Osteoblast (primary cell): ENCODE measurements around the gene TP53AIP1. TPM values are rescaled to one million over a fixed set of nuclear protein-coding genes. Genes with fewer than 3 reads are reported as not detected.

ENCODE experiments used
- DNase-seq: peaks from one replicate; pipeline ENCODE4 v3.0.0; 2011; ENCODE audit warnings: low spot score, mixed read lengths; ENCODE audit not compliant: insufficient read length; ENCODE audit errors: missing footprints
- H2AFZ ChIP-seq: 2 replicates; pipeline ENCODE4 v1.6.0; 2011; ENCODE audit warnings: mild to moderate bottlenecking, low read length
- H3K27ac ChIP-seq: 2 replicates; pipeline ENCODE4 v1.5.1; 2011; ENCODE audit warnings: mild to moderate bottlenecking, low read depth, low read length, moderate library complexity
- H3K27me3 ChIP-seq: 2 replicates; pipeline ENCODE4 v1.6.0; 2012; ENCODE audit warnings: mild to moderate bottlenecking, control low read depth, inconsistent platforms, low read length, moderate library complexity; ENCODE audit not compliant: insufficient read depth
- H3K36me3 ChIP-seq: 2 replicates; pipeline ENCODE4 v1.5.1; 2011; ENCODE audit warnings: mild to moderate bottlenecking, low read length, control low read depth, moderate library complexity; ENCODE audit not compliant: insufficient read depth
- H3K4me1 ChIP-seq: 2 replicates; pipeline ENCODE4 v1.5.1; 2011; ENCODE audit warnings: mild to moderate bottlenecking, low read length, control low read depth, moderate library complexity; ENCODE audit not compliant: insufficient read depth
- H3K4me2 ChIP-seq: 2 replicates; pipeline ENCODE4 v1.6.0; 2011; ENCODE audit warnings: mild to moderate bottlenecking, low read length; ENCODE audit not compliant: insufficient read depth
- H3K4me3 ChIP-seq: fragments of 200-600 bp; sonication (generic); 3 replicates; pipeline ENCODE4 v1.5.1; 2012; ENCODE audit warnings: mild to moderate bottlenecking, low read length, inconsistent platforms; ENCODE audit not compliant: insufficient read depth
- H3K79me2 ChIP-seq: 2 replicates; pipeline ENCODE4 v1.6.0; 2012; ENCODE audit warnings: mild to moderate bottlenecking, low read length, control low read depth, inconsistent platforms; ENCODE audit not compliant: insufficient read depth
- H3K9me3 ChIP-seq: 2 replicates; pipeline ENCODE4 v1.5.1; 2011; ENCODE audit warnings: low read depth, low read length, control low read depth
- H4K20me1 ChIP-seq: 2 replicates; pipeline ENCODE4 v1.6.0; 2012; ENCODE audit warnings: mild to moderate bottlenecking, low read length, control low read depth; ENCODE audit not compliant: insufficient read depth
- total RNA-seq: library from RNA; depleted of rRNA; stranded (reverse); fragments of >200 nt; gene quantifications from 2 replicates; pipeline ENCODE4 v1.2.3, GENCODE V29; 2012
- TF ChIP-seq, protein P1 (sequence below): IDR thresholded peaks from 2 replicates; pipeline ENCODE4 v1.5.1; 2011; ENCODE audit warnings: mild to moderate bottlenecking, low read depth, low read length, moderate library complexity; ENCODE audit errors: extremely low read depth

Gene TP53AIP1
- total RNA-seq, 1 donor: under 0.01 TPM

- TF ChIP-seq, protein P1, sequence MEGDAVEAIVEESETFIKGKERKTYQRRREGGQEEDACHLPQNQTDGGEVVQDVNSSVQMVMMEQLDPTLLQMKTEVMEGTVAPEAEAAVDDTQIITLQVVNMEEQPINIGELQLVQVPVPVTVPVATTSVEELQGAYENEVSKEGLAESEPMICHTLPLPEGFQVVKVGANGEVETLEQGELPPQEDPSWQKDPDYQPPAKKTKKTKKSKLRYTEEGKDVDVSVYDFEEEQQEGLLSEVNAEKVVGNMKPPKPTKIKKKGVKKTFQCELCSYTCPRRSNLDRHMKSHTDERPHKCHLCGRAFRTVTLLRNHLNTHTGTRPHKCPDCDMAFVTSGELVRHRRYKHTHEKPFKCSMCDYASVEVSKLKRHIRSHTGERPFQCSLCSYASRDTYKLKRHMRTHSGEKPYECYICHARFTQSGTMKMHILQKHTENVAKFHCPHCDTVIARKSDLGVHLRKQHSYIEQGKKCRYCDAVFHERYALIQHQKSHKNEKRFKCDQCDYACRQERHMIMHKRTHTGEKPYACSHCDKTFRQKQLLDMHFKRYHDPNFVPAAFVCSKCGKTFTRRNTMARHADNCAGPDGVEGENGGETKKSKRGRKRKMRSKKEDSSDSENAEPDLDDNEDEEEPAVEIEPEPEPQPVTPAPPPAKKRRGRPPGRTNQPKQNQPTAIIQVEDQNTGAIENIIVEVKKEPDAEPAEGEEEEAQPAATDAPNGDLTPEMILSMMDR: no peak
- Histone ChIP-seq H3K79me2 (no peaks in the 10 kb centered on the region), H4K20me1 (no peaks in the 10 kb centered on the region), H3K9me3 (no peaks in the 10 kb centered on the region), H3K4me1 (peaks cover 7% of the 10 kb centered on the region), H3K27me3 (peaks cover 38% of the 10 kb centered on the region), H3K4me3 (peak within 1 kb of the TSS; percentile 69), H3K36me3 (no peaks in the 10 kb centered on the region), H2AFZ (peak within 1 kb of the TSS; percentile 68), H3K4me2 (peak within 1 kb of the TSS; percentile 87), H3K27ac (no peak within 1 kb of the TSS)
- DNase-seq: peak; percentile 91
These were observed 51.9 kb downstream of the TP53AIP1 start, which contains the start of gene KCNJ5 for GRCh38 chr11:128890543-128891368. Gene KCNJ5, plus strand, starts transcription at chr11:128891356. Its CDS starts 19,918 bp downstream, at chr11:128911274.

- Histone ChIP-seq H3K9me3 (no peaks in the 10 kb centered on the region), H3K4me1 (peaks cover 7% of the 10 kb centered on the region), H3K79me2 (no peaks in the 10 kb centered on the region), H3K4me3 (peak overlapping the region; percentile 69), H2AFZ (no peak overlapping the region), H3K27me3 (peaks cover 38% of the 10 kb centered on the region), H3K36me3 (no peaks in the 10 kb centered on the region), H3K4me2 (peak overlapping the region; percentile 87), H3K27ac (no peak overlapping the region), H4K20me1 (no peaks in the 10 kb centered on the region)
- DNase-seq: no peak
- TF ChIP-seq, protein P1: no peak
These were observed 52.5 kb downstream of the TP53AIP1 start for GRCh38 chr11:128890216-128890542.

- H3K9me3 ChIP-seq: no peaks in the 10 kb centered on the region
- peaks cover 7% of the 10 kb centered on the region for H3K4me1 ChIP-seq
- DNase-seq: no peak
- H3K27me3 ChIP-seq: peaks cover 38% of the 10 kb centered on the region
- no peaks in the 10 kb centered on the region for H3K79me2 ChIP-seq
- H3K36me3 ChIP-seq: no peaks in the 10 kb centered on the region
- no peak overlapping the region for H3K4me2 ChIP-seq
- H4K20me1 ChIP-seq: no peaks in the 10 kb centered on the region
- H2AFZ ChIP-seq: no peak overlapping the region
- TF ChIP-seq, protein P1: no peak
- no peak overlapping the region for H3K4me3 ChIP-seq
- no peak overlapping the region for H3K27ac ChIP-seq
These were observed 52.9 kb downstream of the TP53AIP1 start for GRCh38 chr11:128889657-128890213.
